ENCODE measurements around the gene MICALL1.
"Not testable (repeated sequence)": the region's sequence is repeated elsewhere in the genome, so short reads cannot be mapped to it uniquely, and the experiment has no call there.

Gene MICALL1

GRCh38 chr22:37959231-37959825, 53.2 kb downstream of the MICALL1 start:
- no peak for DNase-seq (ENCODE audit: low read depth in 2 of 2)

- DNase-seq (ENCODE audit: low read depth in 2 of 2) = no peak
Measured at GRCh38 chr22:37961062-37961461, 55.0 kb downstream of the MICALL1 start.

- DNase-seq (ENCODE audit: low read depth in 2 of 2) = no peak
Measured at GRCh38 chr22:37965940-37966664, 60.0 kb downstream of the MICALL1 start.

DNA sequence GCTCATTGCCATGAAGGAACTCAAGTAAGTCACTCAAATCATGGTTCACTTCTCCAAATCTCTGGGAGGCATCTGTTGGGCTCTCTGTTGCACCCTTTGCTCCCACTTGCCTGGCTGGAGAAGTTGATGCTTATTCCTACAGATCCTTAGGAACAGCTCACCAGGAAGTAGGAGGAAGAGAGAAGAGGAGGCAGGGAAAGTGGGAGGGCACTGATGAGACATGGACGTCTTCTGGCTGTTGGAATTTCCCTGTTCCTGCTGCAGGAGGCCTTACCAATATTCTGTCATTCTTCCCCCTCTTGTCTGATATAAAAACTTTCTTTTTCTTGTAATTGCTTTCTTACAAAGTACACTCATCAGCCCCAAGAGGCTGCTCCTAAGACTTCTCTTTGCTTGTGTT, 61.0 kb downstream of the MICALL1 start:
- DNase-seq (ENCODE audit: low read depth in 2 of 2) = no peak

- no peak for DNase-seq (ENCODE audit: low read depth in 2 of 2)
Measured at GRCh38 chr22:37967637-37968451, 61.7 kb downstream of the MICALL1 start.

GRCh38 chr22:37968452-37969251, 62.6 kb downstream of the MICALL1 start:
- DNase-seq (ENCODE audit: low read depth in 2 of 2) = no peak

GRCh38 chr22:37970864-37971263, 64.8 kb downstream of the MICALL1 start:
- DNase-seq (ENCODE audit: low read depth in 2 of 2) = no peak

GRCh38 chr22:37971475-37972434, 65.7 kb downstream of the MICALL1 start:
- no peak for DNase-seq (ENCODE audit: low read depth in 2 of 2)

DNA sequence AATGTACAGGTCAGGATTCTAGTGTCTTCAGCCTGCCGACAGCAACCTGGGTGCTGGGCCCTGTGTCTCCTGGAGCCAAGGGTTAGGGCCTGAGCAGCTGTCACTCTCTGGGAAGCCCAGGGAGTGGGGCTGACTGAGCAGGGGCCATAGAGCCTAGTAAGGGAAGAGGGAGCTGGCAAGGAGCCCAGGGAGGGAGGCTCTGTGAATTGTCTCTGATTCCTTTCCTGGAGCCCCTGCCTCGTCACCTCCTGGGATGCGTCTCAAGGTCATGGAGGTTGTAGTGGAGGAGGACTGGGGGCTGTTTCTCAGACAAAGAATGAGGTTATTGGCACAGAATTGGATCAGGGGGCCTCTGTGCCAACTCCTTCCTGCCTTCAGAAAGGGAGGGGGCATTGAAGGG, 66.4 kb downstream of the MICALL1 start:
- DNase-seq (ENCODE audit: low read depth in 2 of 2) = no peak

GRCh38 chr22:37973271-37974170, 67.4 kb downstream of the MICALL1 start:
- no peak for DNase-seq (ENCODE audit: low read depth in 2 of 2)

- DNase-seq (ENCODE audit: low read depth in 2 of 2) = no peak
Measured at GRCh38 chr22:37975153-37975552, 69.1 kb downstream of the MICALL1 start.

DNA sequence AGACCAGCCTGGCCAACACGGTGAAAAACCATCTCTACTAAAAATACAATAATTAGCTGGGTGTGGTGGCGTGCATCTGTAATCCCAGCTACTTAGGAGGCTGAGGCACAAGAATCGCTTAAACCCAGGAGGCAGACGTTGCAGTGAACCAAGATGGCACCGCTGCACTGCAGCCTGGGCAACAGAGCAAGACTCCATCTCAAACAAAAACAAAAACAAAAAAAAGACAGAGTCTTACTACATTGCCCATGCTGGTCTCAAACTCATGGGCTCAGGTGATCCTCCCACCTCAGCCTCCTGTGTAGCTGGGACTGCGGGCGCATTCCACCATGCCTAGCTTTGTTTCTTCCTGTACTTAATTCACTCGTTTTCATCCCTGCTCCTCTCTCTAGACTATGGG, 69.9 kb downstream of the MICALL1 start:
- DNase-seq (ENCODE audit: low read depth in 2 of 2) = not testable (repeated sequence)

GRCh38 chr22:37976547-37976946, 70.5 kb downstream of the MICALL1 start:
- DNase-seq (ENCODE audit: low read depth in 2 of 2) = no peak

DNA sequence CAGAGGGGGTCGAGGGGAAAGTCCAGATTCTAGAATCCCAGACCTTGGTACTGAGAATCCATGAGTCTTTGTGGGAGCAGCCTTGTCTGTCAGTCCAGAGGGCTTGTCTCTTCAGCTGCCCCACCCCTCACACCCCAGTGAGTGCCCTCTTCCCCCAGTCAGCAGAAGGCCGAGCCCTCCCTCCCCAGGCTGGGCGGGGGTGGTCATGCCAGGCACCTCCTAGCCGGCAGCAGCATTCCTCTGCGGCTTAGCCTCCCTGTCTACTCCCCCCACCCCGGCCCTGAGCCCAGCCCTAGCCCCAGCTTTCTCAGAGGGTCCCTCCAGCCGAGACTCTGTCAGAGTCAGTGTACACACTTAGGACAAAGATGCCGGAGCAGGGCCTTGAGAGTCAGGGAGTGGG, 73.7 kb downstream of the MICALL1 start:
- no peak for DNase-seq (ENCODE audit: low read depth in 2 of 2)

GRCh38 chr22:37981282-37982011, 75.3 kb downstream of the MICALL1 start:
- DNase-seq (ENCODE audit: low read depth in 2 of 2) = no peak

- no peak for DNase-seq (ENCODE audit: low read depth in 2 of 2)
Measured at GRCh38 chr22:37982151-37982785, 76.2 kb downstream of the MICALL1 start.

DNA sequence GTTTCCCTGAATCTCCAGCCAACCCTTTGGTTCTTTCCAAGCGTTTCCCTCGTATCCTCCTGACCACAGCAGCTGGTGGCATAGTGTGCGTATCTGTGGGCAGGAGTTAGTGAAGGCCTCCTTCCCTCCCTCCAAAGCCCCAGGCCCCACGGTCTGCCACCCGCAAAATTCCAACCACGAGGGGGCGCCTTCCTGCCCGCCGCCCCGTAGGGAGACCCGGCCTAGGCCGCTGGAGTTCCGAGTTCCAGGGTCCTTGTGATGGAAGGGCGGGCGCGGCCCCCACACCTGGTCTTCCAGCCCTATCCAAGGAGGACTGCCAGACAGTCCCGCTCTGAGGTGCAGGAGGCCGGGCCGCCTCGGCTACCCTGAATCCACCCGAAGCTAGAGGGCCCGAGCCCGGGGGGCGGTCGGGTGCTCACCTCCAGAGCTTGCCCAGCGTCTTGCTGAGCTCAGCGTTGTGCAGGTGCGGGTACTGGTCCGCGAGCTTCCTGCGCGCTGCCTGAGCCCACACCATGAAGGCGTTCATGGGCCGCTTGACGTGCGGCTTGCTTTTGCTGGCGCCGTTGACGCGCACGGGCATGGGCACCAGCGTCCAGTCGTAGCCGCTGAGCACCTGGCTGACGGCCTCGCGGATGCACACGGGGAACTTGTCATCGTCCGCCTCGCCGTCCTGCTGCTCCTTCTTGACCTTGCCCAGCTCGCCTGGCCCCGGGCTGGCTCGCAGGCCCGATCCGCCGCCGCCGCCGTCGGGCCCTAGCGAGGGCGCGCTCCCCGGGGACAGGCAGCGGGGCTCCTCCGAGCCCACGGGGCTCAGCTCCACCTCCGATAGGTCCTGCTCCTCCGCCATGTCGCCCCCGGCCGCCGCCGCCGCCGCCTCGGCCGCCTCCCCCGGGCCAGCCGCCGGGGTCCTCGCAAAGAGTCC, 77.1 kb downstream of the MICALL1 start:
- no peak for DNase-seq (ENCODE audit: low read depth in 2 of 2)
